K562 (cell line): ENCODE measurements around the gene RASD1. TPM values are rescaled to one million over a fixed set of nuclear protein-coding genes. Genes with fewer than 3 reads are reported as not detected.

Source experiments
- ATAC-seq: fragments of 200-7000 bp; cut with Tn5 transposase; 3 replicates; pipeline ENCODE4 v1.9.1; 2020; ENCODE audit warnings: moderate library complexity
- BruUV-seq: library from RNA; stranded (reverse); fragments of 400-500 nt; replicated peaks from 2 replicates; lab custom pipeline; 2021; lab: Mats Ljungman, UMichigan
- CTCF ChIA-PET: fragments of 300-600 bp; formaldehyde crosslinking; extraction: SDS; loops from one replicate; lab custom pipeline; 2021; ENCODE audit warnings: low intra/inter-chr PET ratio; lab: Yijun Ruan, JAX
- POLR2A ChIA-PET: fragments of 300-600, 350-650 bp; sonication (Branson Sonifier 250); formaldehyde crosslinking; extraction: SDS; loops from one replicate; lab custom pipeline; 2021; ENCODE audit warnings: antibody characterized with exemption, inconsistent platforms; lab: Yijun Ruan, JAX
- DNase-seq, 4 experiments: peaks; one replicate each; pipeline versions ENCODE4 v3.0.0 to v3.0.0-alpha.2; 2011 to 2018; ENCODE audit warnings: low spot score in 3 of 4, mixed read lengths in 3 of 4; ENCODE audit errors: extremely low read depth in 1 of 4
- FAIRE-seq: peaks from 2 replicates; lab custom pipeline; 2011; peaks lifted over from hg19 to GRCh38; lab: Jason Lieb, UNC
- H2AFZ ChIP-seq: 2 replicates; pipeline ENCODE4 v1.6.0; 2011; ENCODE audit warnings: low read depth, low read length, control low read depth, inconsistent platforms
- H3K27ac ChIP-seq: fragments of 200-600 bp; 3 replicates; pipeline ENCODE4 v1.8.0; 2011; ENCODE audit warnings: low read depth, mild to moderate bottlenecking, control low read depth, inconsistent platforms, low read length, moderate library complexity, mixed read lengths; ENCODE audit errors: extremely low read depth
- H3K27me3 ChIP-seq, 2 experiments: fragments of 300-600 bp in 1 of 2; 2 replicates in 1 of 2; 3 replicates in 1 of 2; pipeline versions ENCODE4 v1.6.0 to v1.8.0; 2011; ENCODE audit warnings: inconsistent platforms in 2 of 2, low read length in 2 of 2, mild to moderate bottlenecking in 1 of 2, mixed read lengths in 1 of 2, moderate library complexity in 1 of 2; ENCODE audit not compliant: control insufficient read depth in 2 of 2, insufficient read depth in 2 of 2
- H3K36me3 ChIP-seq: fragments of 300-600 bp; 3 replicates; pipeline ENCODE4 v1.8.0; 2011; ENCODE audit warnings: mild to moderate bottlenecking, low read length, inconsistent platforms; ENCODE audit not compliant: control insufficient read depth, insufficient read depth
- H3K4me1 ChIP-seq, 2 experiments: fragments of 200-600 bp in 1 of 2; replicated peaks in 1 of 2; 2 replicates in 1 of 2; 3 replicates in 1 of 2; pipeline versions ENCODE4 v1.5.1 to v1.8.0; 2011; ENCODE audit warnings: inconsistent platforms in 2 of 2, low read length in 2 of 2, mild to moderate bottlenecking in 1 of 2, mixed read lengths in 1 of 2, moderate library complexity in 1 of 2; ENCODE audit not compliant: control insufficient read depth in 2 of 2, insufficient read depth in 2 of 2
- H3K4me2 ChIP-seq: 2 replicates; pipeline ENCODE4 v1.6.1; 2011; ENCODE audit warnings: low read length, control low read depth, inconsistent platforms, mixed read lengths; ENCODE audit not compliant: insufficient read depth
- H3K4me3 ChIP-seq: fragments of 200-600 bp; sonication (generic), shearing (Covaris generic); 2 replicates; pipeline ENCODE4 v1.5.1; 2016; ENCODE audit warnings: control low read depth, inconsistent platforms
- H3K79me2 ChIP-seq: fragments of 200-600 bp; 3 replicates; pipeline ENCODE4 v1.8.0; 2011; ENCODE audit warnings: low read length, inconsistent platforms; ENCODE audit not compliant: control insufficient read depth, insufficient read depth
- H3K9ac ChIP-seq, 2 experiments: 2 replicates each; pipeline versions ENCODE4 v1.6.0 to v1.6.1; 2011; ENCODE audit warnings: low read depth in 2 of 2, low read length in 2 of 2, control low read depth in 1 of 2, inconsistent platforms in 1 of 2, mild to moderate bottlenecking in 1 of 2, mixed read lengths in 1 of 2; ENCODE audit not compliant: insufficient read depth in 1 of 2
- H3K9me1 ChIP-seq: one replicate; pipeline ENCODE4 v1.6.0; 2011; ENCODE audit warnings: inconsistent platforms, mild to moderate bottlenecking, low read length, moderate library complexity; ENCODE audit not compliant: control insufficient read depth, insufficient read depth
- H3K9me3 ChIP-seq: replicated peaks from 2 replicates; pipeline ENCODE4 v1.5.1; 2011; ENCODE audit warnings: low read depth, low read length, inconsistent platforms; ENCODE audit not compliant: control insufficient read depth, insufficient read depth
- H4K20me1 ChIP-seq: replicated peaks from 2 replicates; pipeline ENCODE4 v1.6.1; 2011; ENCODE audit warnings: low read length, inconsistent platforms, mixed read lengths; ENCODE audit not compliant: control insufficient read depth, insufficient read depth
- C11orf30 ChIP-seq: fragments of 450-650 bp; IDR thresholded peaks from 2 replicates; pipeline ENCODE4 v1.6.1; 2016; ENCODE audit warnings: low read depth, mild to moderate bottlenecking
- CSDE1 ChIP-seq, 2 experiments: fragments of 450-650 bp; IDR thresholded peaks; 2 replicates each; pipeline ENCODE4 v1.6.1; 2016; ENCODE audit warnings: mild to moderate bottlenecking in 1 of 2
- CTBP1 ChIP-seq: fragments of 450-650 bp; IDR thresholded peaks from 2 replicates; pipeline ENCODE4 v1.6.1; 2016; ENCODE audit warnings: borderline replicate concordance
- KDM5B ChIP-seq: fragments of 200-600 bp; sonication (generic); IDR thresholded peaks from 2 replicates; pipeline ENCODE4 v1.6.1; 2012; ENCODE audit warnings: low read depth, mild to moderate bottlenecking, moderate library complexity, low read length, control low read depth, inconsistent platforms; ENCODE audit not compliant: insufficient replicate concordance
- NFE2 ChIP-seq: IDR thresholded peaks from 2 replicates; pipeline ENCODE4 v1.6.1; 2014; ENCODE audit warnings: antibody characterized with exemption, low read depth
- POLR2AphosphoS5 ChIP-seq: IDR thresholded peaks from 2 replicates; pipeline ENCODE4 v1.6.1; 2011; ENCODE audit warnings: mild to moderate bottlenecking, low read depth, low read length, moderate library complexity; ENCODE audit not compliant: control insufficient read depth, insufficient read depth
- RB1 ChIP-seq: fragments of 450-650 bp; IDR thresholded peaks from 2 replicates; pipeline ENCODE4 v1.6.1; 2017; ENCODE audit warnings: low read depth, mild to moderate bottlenecking
- ZNF76 ChIP-seq: fragments of 250-450 bp; sonication (Bioruptor Pico); IDR thresholded peaks from 2 replicates; pipeline ENCODE4 v1.4.0; 2020; ENCODE audit warnings: mild to moderate bottlenecking, moderate library complexity, borderline replicate concordance
- WGBS: fragments of 100-300 bp; shearing (Covaris generic); methylation state at CpG from one replicate; pipeline ENCODE4 v1.1.6; 2016; ENCODE audit warnings: low coverage, mixed read lengths; ENCODE audit not compliant: insufficient coverage; ENCODE audit errors: missing lambda C conversion rate; 5-methylcytosine and 5-hydroxymethylcytosine counted together
- in situ Hi-C: fragments of 300-500 bp; cut with MboI; formaldehyde crosslinking; loops from 4 replicates; pipeline ENCODE4 v1.15.0; 2018; ENCODE audit warnings: inconsistent platforms, mixed read lengths
- intact Hi-C: fragments of 100-400 bp; cut with micrococcal nuclease; formaldehyde crosslinking; loops from 2 replicates; pipeline ENCODE4 v1.14.2; 2022
- polyA plus RNA-seq, 8 experiments: library from polyadenylated mRNA; depleted of rRNA in 4 of 8; stranded (reverse) in 5 of 8; unstranded in 3 of 8; fragments of >200 nt; fragmentation: Nextera tagmentation in 2 of 8; fragmentation: Illumina TruSeq in 1 of 8; extraction: Ambion mirVana in 2 of 8; extraction: Trizol in 1 of 8; gene quantifications; 2 replicates each; pipeline versions ENCODE4 v1.2.1 to v1.2.3, GENCODE V29; 2011 to 2014; ENCODE audit warnings: inconsistent platforms in 1 of 8, missing spikeins in 1 of 8
- total RNA-seq, 7 experiments: library from RNA; depleted of rRNA in 6 of 7; stranded (reverse); fragments of >200 nt in 6 of 7; fragmentation: Illumina TruSeq in 2 of 7; extraction: Trizol in 2 of 7; gene quantifications; 2 replicates each; pipeline versions ENCODE4 v1.2.1 to v1.2.3, GENCODE V29; 2011 to 2021; ENCODE audit warnings: low replicate concordance in 1 of 7

The RASD1 gene
- total and polyA plus RNA-seq, 9 of the 15 experiments (the other 6 are each of a cell fraction or from before 2014, with no cell fraction given), result 0.11 TPM; not detected in 8

- ATAC-seq, result no peak
- intact Hi-C loops (no loop called here), in situ Hi-C loops (no loop called here)
- no peak for TF ChIP-seq RB1
- TF ChIP-seq KDM5B, result no peak
- TF ChIP-seq C11orf30, result 0 out of 2 replicates have a peak, but pooled peaks have one; percentile 4
- TF ChIP-seq NFE2, result no peak
- no peak for TF ChIP-seq CSDE1 (IDR thresholded peaks at IDR 0.05)
- TF ChIP-seq ZNF76 (CRISPR knock-in tag), result no peak
- no peak for TF ChIP-seq CTBP1
- TF ChIP-seq POLR2AphosphoS5, result no peak
- Histone ChIP-seq H3K36me3 (peaks cover 45% of the 10 kb centered on the region), H3K79me2 (peaks cover 72% of the 10 kb centered on the region), H2AFZ (no peak overlapping the region), H4K20me1 (no peaks in the 10 kb centered on the region; the same call in 1 of the 2 replicates), H3K9me3 (no peaks in the 10 kb centered on the region), H3K4me1 (peaks cover 5 to 7% of the 10 kb centered on the region in 2 experiments; a peak in 4 of 5 replicates), H3K4me2 (no peak overlapping the region), H3K9me1 (peaks cover 2% of the 10 kb centered on the region), H3K27ac (no peak overlapping the region), H3K27me3 (peaks cover 0 to under 1% of the 10 kb centered on the region in 2 experiments; a peak in 2 of 5 replicates), H3K4me3 (no peak overlapping the region), H3K9ac (no peak overlapping the region)
- WGBS, result 87% methylated on average over 3 of the region's 3 CpGs
- BruUV-seq, result no TSS peak
- CTCF ChIA-PET, result no interaction called here
- FAIRE-seq, result no peak
- POLR2A ChIA-PET, result interaction anchor here (0.6 kb wide), 2 partner anchors 141 to 482 kb away, joined by 3 read pairs; no protein-coding TSS in a partner anchor
- DNase-seq, result no peak
Observed at GRCh38 chr17:17479209-17479608, 17.0 kb downstream of the RASD1 start.
